T-cell (primary cell): ENCODE measurements around the gene SFMBT2. TPM values are rescaled to one million over a fixed set of nuclear protein-coding genes. Genes with fewer than 3 reads are reported as not detected.

Experiments used
- ATAC-seq, 4 experiments: fragments of 200-7000 bp in 3 of 4; fragments of 150-1000 bp in 1 of 4; cut with Tn5 transposase; replicated peaks in 1 of 4; 1 replicate in 3 of 4; 2 replicates in 1 of 4; pipeline ENCODE4 v1.10.0; 2021; ENCODE audit warnings: moderate library complexity in 3 of 4, mild to moderate bottlenecking in 2 of 4, moderate number of reproducible peaks in 1 of 4
- CTCF ChIA-PET, 2 donors: fragments of 300-600 bp; sonication (Branson Sonifier 250); formaldehyde crosslinking; loops; one replicate each; lab custom pipeline; 2022; ENCODE audit warnings: antibody characterized with exemption in 2 of 2; lab: Charles Lee
- POLR2A ChIA-PET, 2 donors: fragments of 300-600 bp; sonication (Branson Sonifier 250); formaldehyde crosslinking; loops; one replicate each; lab custom pipeline; 2022; ENCODE audit warnings: antibody characterized with exemption in 2 of 2; lab: Charles Lee
- DNase-seq, 35 experiments: peaks; one replicate each; pipeline versions ENCODE4 v3.0.0 to v3.0.0-alpha.2; 2013 to 2023
- H3K27ac ChIP-seq: one replicate; pipeline ENCODE4 v1.5.1; 2013; ENCODE audit warnings: low read length
- H3K27me3 ChIP-seq, 2 experiments: replicated peaks in 1 of 2; 1 replicate in 1 of 2; 2 replicates in 1 of 2; pipeline versions ENCODE4 v1.6.1 to v1.7.0; 2013; ENCODE audit warnings: low read length in 1 of 2, mixed read lengths in 1 of 2; ENCODE audit not compliant: control insufficient read depth in 2 of 2, insufficient read depth in 2 of 2; ENCODE audit errors: extremely low read depth in 1 of 2
- H3K36me3 ChIP-seq, 2 donors: 1 replicate in 1 of 2; 2 replicates in 1 of 2; pipeline versions ENCODE4 v1.6.1 to v1.7.0; 2013; ENCODE audit warnings: low read length in 1 of 2; ENCODE audit not compliant: control insufficient read depth in 2 of 2, insufficient read depth in 1 of 2; ENCODE audit errors: extremely low read depth in 1 of 2
- H3K4me1 ChIP-seq, 2 experiments: 1 replicate in 1 of 2; 2 replicates in 1 of 2; pipeline versions ENCODE4 v1.6.1 to v1.7.0; 2013; ENCODE audit warnings: low read length in 2 of 2, mixed read lengths in 1 of 2; ENCODE audit not compliant: insufficient read depth in 2 of 2, control insufficient read depth in 1 of 2; ENCODE audit errors: extremely low read depth in 1 of 2
- H3K4me3 ChIP-seq, 2 donors: 1 replicate in 1 of 2; 2 replicates in 1 of 2; pipeline versions ENCODE4 v1.5.1 to v1.7.0; 2013; ENCODE audit warnings: mild to moderate bottlenecking in 2 of 2, low read length in 1 of 2, moderate library complexity in 1 of 2; ENCODE audit not compliant: control insufficient read depth in 1 of 2; ENCODE audit errors: extremely low read depth in 1 of 2
- H3K9me3 ChIP-seq: 2 replicates; pipeline ENCODE4 v1.7.0; 2013
- H3K27ac Mint-ChIP-seq, 2 donors: one replicate each; pipeline ENCODE4 v1.8.0; 2020 to 2021; ENCODE audit warnings: mild to moderate bottlenecking in 2 of 2, mixed read lengths in 2 of 2
- H3K27me3 Mint-ChIP-seq, 2 donors: one replicate each; pipeline ENCODE4 v1.8.0; 2021 to 2022; ENCODE audit warnings: mixed read lengths in 2 of 2
- H3K36me3 Mint-ChIP-seq: one replicate; pipeline ENCODE4 v1.8.0; 2021; ENCODE audit warnings: mixed read lengths
- H3K4me1 Mint-ChIP-seq, 3 donors: one replicate each; pipeline ENCODE4 v1.8.0; 2020 to 2022; ENCODE audit warnings: mixed read lengths in 3 of 3, mild to moderate bottlenecking in 1 of 3
- H3K4me3 Mint-ChIP-seq, 3 donors: one replicate each; pipeline ENCODE4 v1.8.0; 2020 to 2022; ENCODE audit warnings: mild to moderate bottlenecking in 3 of 3, mixed read lengths in 3 of 3, moderate library complexity in 3 of 3
- H3K9me3 Mint-ChIP-seq, 3 donors: one replicate each; pipeline ENCODE4 v1.8.0; 2020 to 2022; ENCODE audit warnings: mixed read lengths in 3 of 3
- WGBS: methylation state at CpG from one replicate; pipeline ENCODE4 v1.1.5; 2013; ENCODE audit warnings: missing lambda C conversion rate; ENCODE audit not compliant: insufficient coverage; 5-methylcytosine and 5-hydroxymethylcytosine counted together
- total RNA-seq, 35 experiments: library from RNA in 6 of 35; stranded (reverse) in 6 of 35; fragments of 120-200 nt in 1 of 35; gene quantifications; one replicate each; pipeline versions ENCODE4 v1.2.1 to v1.2.4 and lab custom pipeline; 2013 to 2026

SFMBT2 gene
- total RNA-seq, 5 donors from 2014 or later (not counting 1 experiment from before 2014, with no cell fraction given), result 32.7 to 38.3 (median 36.8) TPM

GRCh38 chr10:7345717-7346116 is 65.1 kb downstream of the SFMBT2 start:
- no peak overlapping the region for H3K4me3 Mint-ChIP-seq
- no peaks in the 10 kb centered on the region for H3K27me3 ChIP-seq
- CTCF ChIA-PET, result no interaction called here
- H3K9me3 ChIP-seq, result no peaks in the 10 kb centered on the region
- no peak overlapping the region for H3K27ac Mint-ChIP-seq
- H3K9me3 Mint-ChIP-seq, result no peaks in the 10 kb centered on the region
- DNase-seq (no peak), ATAC-seq (no peak)
- POLR2A ChIA-PET, result no interaction called here
- H3K36me3 ChIP-seq, result no peaks in the 10 kb centered on the region
- H3K27me3 Mint-ChIP-seq, result no peaks in the 10 kb centered on the region
- peaks cover 58% of the 10 kb centered on the region for H3K36me3 Mint-ChIP-seq
- 100% methylated on average over 5 of the region's 10 CpGs for WGBS
- no peak overlapping the region for H3K4me3 ChIP-seq
- H3K4me1 ChIP-seq, result no peaks in the 10 kb centered on the region
- no peak overlapping the region for H3K27ac ChIP-seq
- H3K4me1 Mint-ChIP-seq, result peaks cover 29 to 48% (median 45%) of the 10 kb centered on the region in 3 donors

GRCh38 chr10:7343040-7343439 is 67.8 kb downstream of the SFMBT2 start:
- peaks cover 59% of the 10 kb centered on the region for H3K36me3 Mint-ChIP-seq
- no peaks in the 10 kb centered on the region for H3K27me3 Mint-ChIP-seq
- H3K4me3 Mint-ChIP-seq, result no peak overlapping the region
- Histone ChIP-seq H3K9me3 (no peaks in the 10 kb centered on the region), H3K36me3 (peaks cover 0 to 5% of the 10 kb centered on the region in 2 donors), H3K4me3 (no peak overlapping the region), H3K27me3 (no peaks in the 10 kb centered on the region), H3K27ac (no peak overlapping the region), H3K4me1 (no peaks in the 10 kb centered on the region)
- ChIA-PET CTCF (no interaction called here), POLR2A (no interaction called here)
- no peak for DNase-seq
- peaks cover 38 to 59% (median 51%) of the 10 kb centered on the region in 3 donors for H3K4me1 Mint-ChIP-seq
- ATAC-seq, result no peak
- H3K9me3 Mint-ChIP-seq, result no peaks in the 10 kb centered on the region
- no peak overlapping the region for H3K27ac Mint-ChIP-seq
- 93% methylated on average over 2 of the region's 3 CpGs for WGBS

GRCh38 chr10:7340179-7340874 is 70.5 kb downstream of the SFMBT2 start:
- ATAC-seq (no peak), DNase-seq (no peak)
- Histone ChIP-seq H3K27me3 (no peaks in the 10 kb centered on the region), H3K4me3 (no peak overlapping the region), H3K36me3 (peaks cover 0 to 5% of the 10 kb centered on the region in 2 donors), H3K9me3 (no peaks in the 10 kb centered on the region), H3K27ac (no peak overlapping the region), H3K4me1 (peaks cover 2 to 4% of the 10 kb centered on the region in 2 experiments)
- no peaks in the 10 kb centered on the region for H3K9me3 Mint-ChIP-seq
- POLR2A ChIA-PET, result interaction anchor here (0.6 to 0.7 kb wide), 4 partner anchors 47 to 1017 kb away, joined by 3 to 8 read pairs (median 4); no protein-coding TSS in a partner anchor
- peak overlapping the region in 1 of 3 donors; percentile 37 for H3K4me3 Mint-ChIP-seq
- no CpG with 5 or more reads among the region's 10 CpGs for WGBS
- peaks cover 52 to 68% (median 60%) of the 10 kb centered on the region in 3 donors for H3K4me1 Mint-ChIP-seq
- peak overlapping the region; percentile 26 to 45 for H3K27ac Mint-ChIP-seq
- H3K27me3 Mint-ChIP-seq, result no peaks in the 10 kb centered on the region
- CTCF ChIA-PET, result interaction anchor here (0.6 to 1.3 kb wide), 5 partner anchors 57 to 662 kb away, joined by 3 to 5 read pairs (median 3); partner anchors contain the start of gene SFMBT2 (in 1 of the 2)
- H3K36me3 Mint-ChIP-seq, result peaks cover 59% of the 10 kb centered on the region

GRCh38 chr10:7339510-7339909 is 71.3 kb downstream of the SFMBT2 start:
- Mint-ChIP-seq H3K27ac (no peak overlapping the region), H3K27me3 (no peaks in the 10 kb centered on the region), H3K4me1 (peaks cover 56 to 73% (median 65%) of the 10 kb centered on the region in 3 donors), H3K4me3 (peak overlapping the region in 1 of 3 donors; percentile 37), H3K9me3 (no peaks in the 10 kb centered on the region), H3K36me3 (peaks cover 63% of the 10 kb centered on the region)
- peaks cover 0 to 5% of the 10 kb centered on the region in 2 donors for H3K36me3 ChIP-seq
- ChIA-PET POLR2A (no interaction called here), CTCF (interaction anchor here (0.6 to 1.3 kb wide), 2 partner anchors 58 to 71 kb away, joined by 3 read pairs; partner anchors contain the start of gene SFMBT2 (in 1 of the 2))
- DNase-seq (no peak), ATAC-seq (no peak)
- peaks cover 2 to 4% of the 10 kb centered on the region in 2 experiments for H3K4me1 ChIP-seq
- no peak overlapping the region for H3K4me3 ChIP-seq
- no peaks in the 10 kb centered on the region for H3K27me3 ChIP-seq
- WGBS, result 90% methylated on average over 3 of the region's 4 CpGs
- H3K9me3 ChIP-seq, result no peaks in the 10 kb centered on the region
- no peak overlapping the region for H3K27ac ChIP-seq

- peaks cover 0 to 5% of the 10 kb centered on the region in 2 donors for H3K36me3 ChIP-seq
- Mint-ChIP-seq H3K9me3 (no peaks in the 10 kb centered on the region), H3K4me3 (no peak overlapping the region), H3K4me1 (peaks cover 52 to 82% (median 72%) of the 10 kb centered on the region in 3 donors), H3K36me3 (peaks cover 54% of the 10 kb centered on the region), H3K27me3 (no peaks in the 10 kb centered on the region), H3K27ac (no peak overlapping the region)
- H3K4me1 ChIP-seq, result peaks cover 2 to 4% of the 10 kb centered on the region in 2 experiments
- DNase-seq, result no peak
- H3K9me3 ChIP-seq, result no peaks in the 10 kb centered on the region
- 77% methylated on average over 4 of the region's 7 CpGs for WGBS
- ChIA-PET POLR2A (no interaction called here), CTCF (no interaction called here)
- H3K27me3 ChIP-seq, result no peaks in the 10 kb centered on the region
- no peak for ATAC-seq
- H3K27ac ChIP-seq, result no peak overlapping the region
- no peak overlapping the region for H3K4me3 ChIP-seq
Measured at GRCh38 chr10:7338469-7338868, 72.4 kb downstream of the SFMBT2 start.

DNA sequence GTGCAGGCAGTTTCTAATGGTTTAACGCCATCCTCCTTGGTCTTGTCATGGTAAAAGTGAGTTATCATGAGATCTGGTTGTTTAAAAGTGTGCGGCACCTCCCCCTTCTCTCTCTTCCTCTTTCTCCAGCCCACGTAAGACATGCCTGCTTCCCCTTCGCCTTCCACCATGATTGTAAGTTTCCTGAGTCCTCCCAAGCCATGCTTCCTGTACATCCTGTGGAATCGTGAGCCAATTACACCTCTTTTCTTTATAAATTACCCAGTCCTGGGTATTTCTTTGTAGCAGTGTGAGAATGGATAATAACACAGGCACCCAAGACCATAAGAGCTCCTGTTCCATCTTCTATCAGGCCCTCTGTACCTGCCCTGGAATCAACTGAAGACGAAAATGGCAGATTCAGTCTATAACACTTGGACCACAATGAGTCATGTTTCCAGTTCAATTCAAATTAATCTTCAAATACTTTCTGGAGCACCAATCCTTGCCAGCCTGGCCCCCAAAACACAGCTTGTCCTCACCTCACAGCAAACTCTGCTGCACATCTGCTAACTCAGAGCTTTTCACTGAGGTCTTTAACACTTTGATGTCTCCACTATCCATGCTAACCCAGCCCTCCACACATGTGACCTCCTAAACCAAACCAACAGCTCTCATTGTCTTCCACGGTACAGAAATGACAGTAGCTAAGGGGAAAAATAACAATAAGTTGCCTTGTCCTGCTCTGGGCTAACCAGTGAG is 73.2 kb downstream of the SFMBT2 start:
- DNase-seq, result no peak
- H3K4me3 Mint-ChIP-seq, result no peak overlapping the region
- POLR2A ChIA-PET, result no interaction called here

More for the DNA sequence above, 73.2 kb downstream of the SFMBT2 start:
- Histone ChIP-seq H3K4me1 (peaks cover 2 to 4% of the 10 kb centered on the region in 2 experiments), H3K9me3 (no peaks in the 10 kb centered on the region), H3K4me3 (no peak overlapping the region), H3K27me3 (no peaks in the 10 kb centered on the region), H3K36me3 (peaks cover 0 to 5% of the 10 kb centered on the region in 2 donors), H3K27ac (no peak overlapping the region)
- CTCF ChIA-PET, result no interaction called here
- Mint-ChIP-seq H3K36me3 (peaks cover 47% of the 10 kb centered on the region), H3K9me3 (no peaks in the 10 kb centered on the region), H3K4me1 (peaks cover 57 to 85% (median 73%) of the 10 kb centered on the region in 3 donors), H3K27me3 (no peaks in the 10 kb centered on the region), H3K27ac (peak overlapping the region in 1 of 2 donors; percentile 9)
- WGBS, result 0% methylated on average over 1 of the region's 7 CpGs
- ATAC-seq, result peak in 1 of 4 experiments; percentile 42
